SK-N-MC (cell line): ENCODE measurements around the gene CNPY4.
A peak's percentile ranks its signal among the peaks of the same experiment; 100 is the strongest.

Source experiments
- DNase-seq: peaks from one replicate; pipeline ENCODE4 v3.0.0-alpha.2; 2011; ENCODE audit warnings: low read depth, low spot score
- H3K27ac ChIP-seq: fragments of 200-600 bp; sonication (generic); 2 replicates; pipeline ENCODE4 v1.5.1; 2016; ENCODE audit warnings: mixed run types
- H3K36me3 ChIP-seq: fragments of 200-600 bp; sonication (generic); 2 replicates; pipeline ENCODE4 v1.6.1; 2017; ENCODE audit warnings: antibody characterized with exemption, low read length, mixed read lengths; ENCODE audit not compliant: insufficient read depth
- H3K4me3 ChIP-seq: fragments of 200-600 bp; sonication (generic); 2 replicates; pipeline ENCODE4 v1.5.1; 2016
- H3K9ac ChIP-seq: fragments of 200-600 bp; sonication (generic); 2 replicates; pipeline ENCODE4 v1.8.0; 2017; ENCODE audit warnings: mixed run types, mixed read lengths; ENCODE audit not compliant: insufficient read length
- H3K9me3 ChIP-seq: fragments of 200-600 bp; sonication (generic); 2 replicates; pipeline ENCODE4 v1.6.1; 2017; ENCODE audit warnings: low read depth, mild to moderate bottlenecking, antibody characterized with exemption, low read length, moderate library complexity, mixed read lengths
- EZH2 ChIP-seq: fragments of 200-600 bp; sonication (generic); IDR thresholded peaks from one replicate; pipeline ENCODE4 v1.6.1; 2017; ENCODE audit warnings: antibody characterized with exemption
- FOXP2 ChIP-seq: optimal IDR thresholded peaks from 2 replicates; pipeline ENCODE3; 2011; ENCODE audit warnings: mild to moderate bottlenecking, moderate library complexity; ENCODE audit not compliant: insufficient read depth; ENCODE audit errors: extremely low read length, control extremely low read depth
- POLR2AphosphoS5 ChIP-seq: IDR thresholded peaks from 2 replicates; pipeline ENCODE4 v1.6.1; 2012; ENCODE audit warnings: mild to moderate bottlenecking, low read depth, low read length, borderline replicate concordance

CNPY4 gene

GRCh38 chr7:100089458-100090196 lies 29.8 kb upstream of the CNPY4 start:
- peak overlapping the region; percentile 91 for H3K4me3 ChIP-seq
- H3K9me3 ChIP-seq, result no peaks in the 10 kb centered on the region
- DNase-seq, result no peak
- TF ChIP-seq FOXP2, result no peak
- no peak for TF ChIP-seq EZH2
- TF ChIP-seq POLR2AphosphoS5, result no peak
- H3K9ac ChIP-seq, result peak overlapping the region; percentile 92
- peak overlapping the region; percentile 75; the same call in 1 of the 2 replicates for H3K27ac ChIP-seq
- peaks cover 45% of the 10 kb centered on the region for H3K36me3 ChIP-seq

GRCh38 chr7:100090527-100091410 lies 28.7 kb upstream of the CNPY4 start:
- Histone ChIP-seq H3K9ac (no peak overlapping the region), H3K27ac (no peak overlapping the region), H3K9me3 (no peaks in the 10 kb centered on the region), H3K4me3 (no peak overlapping the region), H3K36me3 (peaks cover 56% of the 10 kb centered on the region)
- TF ChIP-seq FOXP2, result no peak
- TF ChIP-seq EZH2, result no peak
- TF ChIP-seq POLR2AphosphoS5, result no peak
- DNase-seq, result no peak

- Histone ChIP-seq H3K9ac (no peak overlapping the region), H3K27ac (peak overlapping the region; percentile 33; the same call in 1 of the 2 replicates), H3K36me3 (peaks cover 64% of the 10 kb centered on the region), H3K9me3 (no peaks in the 10 kb centered on the region), H3K4me3 (no peak overlapping the region)
- TF ChIP-seq FOXP2, result no peak
- peak; percentile 59 for TF ChIP-seq POLR2AphosphoS5
- no peak for DNase-seq
Observed at GRCh38 chr7:100091411-100092181, 27.8 kb upstream of the CNPY4 start.

- Histone ChIP-seq H3K9ac (no peak overlapping the region), H3K36me3 (peaks cover 79% of the 10 kb centered on the region), H3K4me3 (no peak overlapping the region), H3K27ac (peak overlapping the region; percentile 81), H3K9me3 (no peaks in the 10 kb centered on the region)
- TF ChIP-seq EZH2 (no peak), FOXP2 (no peak), POLR2AphosphoS5 (no peak; the same call in 1 of the 2 replicates)
- DNase-seq, result no peak
Observed at GRCh38 chr7:100093054-100093453, 26.4 kb upstream of the CNPY4 start.

- Histone ChIP-seq H3K9ac (no peak overlapping the region), H3K9me3 (no peaks in the 10 kb centered on the region), H3K4me3 (no peak overlapping the region), H3K27ac (peak overlapping the region; percentile 81), H3K36me3 (peaks cover 83% of the 10 kb centered on the region)
- no peak for DNase-seq
- TF ChIP-seq FOXP2, result no peak
- no peak for TF ChIP-seq EZH2
- no peak; the same call in 1 of the 2 replicates for TF ChIP-seq POLR2AphosphoS5
Observed at GRCh38 chr7:100093498-100093897, 25.9 kb upstream of the CNPY4 start.

- Histone ChIP-seq H3K9ac (no peak overlapping the region), H3K9me3 (no peaks in the 10 kb centered on the region), H3K36me3 (peaks cover 88% of the 10 kb centered on the region), H3K4me3 (no peak overlapping the region; the same call in 1 of the 2 replicates), H3K27ac (peak overlapping the region; percentile 81)
- no peak for TF ChIP-seq FOXP2
- peak; percentile 57 for TF ChIP-seq POLR2AphosphoS5
- no peak for TF ChIP-seq EZH2
- no peak for DNase-seq
Observed at GRCh38 chr7:100093925-100094486, 25.4 kb upstream of the CNPY4 start.

- Histone ChIP-seq H3K27ac (peak overlapping the region; percentile 81), H3K9me3 (no peaks in the 10 kb centered on the region), H3K36me3 (peaks cover 99% of the 10 kb centered on the region), H3K9ac (no peak overlapping the region), H3K4me3 (no peak overlapping the region)
- no peak for DNase-seq
- TF ChIP-seq EZH2 (no peak), FOXP2 (no peak), POLR2AphosphoS5 (no peak; the same call in 1 of the 2 replicates)
Observed at GRCh38 chr7:100095289-100095688, 24.1 kb upstream of the CNPY4 start.
